COR-L47 (cell line): ENCODE results near the gene CFAP251.

Source experiments
- DNase-seq: peaks from one replicate; lab custom pipeline; 2025; lab: John Stamatoyannopoulos, UW

CFAP251 gene

GRCh38 chr12:122052285-122052684 is 133.9 kb downstream of the CFAP251 start:
- no peak for DNase-seq
